ENCODE data around the gene PCDH18. TPM values are rescaled to one million over a fixed set of nuclear protein-coding genes. Genes with fewer than 3 reads are reported as not detected.

The PCDH18 gene
- total RNA-seq, 2 donors from 2014 or later: 3.9 to 7.9 TPM

DNA sequence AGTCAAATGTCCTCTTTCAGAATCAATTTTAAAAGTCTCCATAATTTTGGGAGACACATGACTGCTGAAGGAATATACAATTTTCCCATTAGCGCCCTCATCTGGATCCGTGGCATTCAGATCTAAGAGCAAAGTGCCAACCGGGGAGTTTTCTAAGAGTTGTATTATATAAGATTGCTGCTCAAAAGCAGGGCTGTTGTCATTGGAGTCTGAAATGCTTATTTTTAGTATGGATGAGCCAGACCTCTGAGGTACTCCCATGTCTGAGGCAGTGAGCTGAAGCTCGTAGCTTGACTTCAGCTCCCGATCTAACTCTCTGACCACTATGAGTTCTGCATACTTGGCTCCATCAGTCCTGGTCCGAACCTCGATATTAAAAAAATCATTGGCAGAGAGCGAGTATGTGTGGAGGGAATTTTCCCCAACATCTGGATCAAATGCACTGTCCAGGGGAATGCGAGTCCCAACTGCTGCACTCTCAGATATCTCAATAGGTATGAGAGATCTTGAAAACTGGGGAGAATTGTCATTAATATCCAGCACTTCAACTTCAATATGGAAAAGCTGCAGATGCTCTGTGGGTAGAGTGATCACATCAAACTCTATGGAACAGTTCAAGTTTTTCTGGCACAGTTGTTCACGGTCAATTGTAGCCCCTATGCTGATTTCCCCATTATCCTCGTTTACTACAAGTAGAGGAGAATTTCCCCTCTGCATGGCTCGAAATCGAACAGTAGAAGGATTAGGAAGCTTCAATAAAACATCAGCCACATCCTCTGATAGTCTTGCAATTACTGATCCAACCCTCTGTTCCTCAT lies 917 bp downstream of the PCDH18 start:
- no peaks in the 10 kb centered on the region for H3K9me3 ChIP-seq
- ATAC-seq (no peak), DNase-seq (no peak)
- intact Hi-C loops (cut with DNase I): no loop called here
- H3K4me1 ChIP-seq: peaks cover 7% of the 10 kb centered on the region
- H3K27me3 ChIP-seq: no peaks in the 10 kb centered on the region
- H3K36me3 ChIP-seq (replicated peaks in 1 of 2; ENCODE audit: insufficient read depth in 1 of 2, low read depth in 2 of 2): no peaks in the 10 kb centered on the region
- 21 to 29% methylated on average over 13 of the region's 13 CpGs for WGBS, 2 donors
- H3K27ac ChIP-seq: no peak overlapping the region
- no peak for TF ChIP-seq POLR2A (IDR thresholded peaks at IDR 0.05)
- TF ChIP-seq, protein P1, sequence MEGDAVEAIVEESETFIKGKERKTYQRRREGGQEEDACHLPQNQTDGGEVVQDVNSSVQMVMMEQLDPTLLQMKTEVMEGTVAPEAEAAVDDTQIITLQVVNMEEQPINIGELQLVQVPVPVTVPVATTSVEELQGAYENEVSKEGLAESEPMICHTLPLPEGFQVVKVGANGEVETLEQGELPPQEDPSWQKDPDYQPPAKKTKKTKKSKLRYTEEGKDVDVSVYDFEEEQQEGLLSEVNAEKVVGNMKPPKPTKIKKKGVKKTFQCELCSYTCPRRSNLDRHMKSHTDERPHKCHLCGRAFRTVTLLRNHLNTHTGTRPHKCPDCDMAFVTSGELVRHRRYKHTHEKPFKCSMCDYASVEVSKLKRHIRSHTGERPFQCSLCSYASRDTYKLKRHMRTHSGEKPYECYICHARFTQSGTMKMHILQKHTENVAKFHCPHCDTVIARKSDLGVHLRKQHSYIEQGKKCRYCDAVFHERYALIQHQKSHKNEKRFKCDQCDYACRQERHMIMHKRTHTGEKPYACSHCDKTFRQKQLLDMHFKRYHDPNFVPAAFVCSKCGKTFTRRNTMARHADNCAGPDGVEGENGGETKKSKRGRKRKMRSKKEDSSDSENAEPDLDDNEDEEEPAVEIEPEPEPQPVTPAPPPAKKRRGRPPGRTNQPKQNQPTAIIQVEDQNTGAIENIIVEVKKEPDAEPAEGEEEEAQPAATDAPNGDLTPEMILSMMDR (IDR thresholded peaks at IDR 0.05): no peak
- H3K4me3 ChIP-seq: no peak overlapping the region

DNA sequence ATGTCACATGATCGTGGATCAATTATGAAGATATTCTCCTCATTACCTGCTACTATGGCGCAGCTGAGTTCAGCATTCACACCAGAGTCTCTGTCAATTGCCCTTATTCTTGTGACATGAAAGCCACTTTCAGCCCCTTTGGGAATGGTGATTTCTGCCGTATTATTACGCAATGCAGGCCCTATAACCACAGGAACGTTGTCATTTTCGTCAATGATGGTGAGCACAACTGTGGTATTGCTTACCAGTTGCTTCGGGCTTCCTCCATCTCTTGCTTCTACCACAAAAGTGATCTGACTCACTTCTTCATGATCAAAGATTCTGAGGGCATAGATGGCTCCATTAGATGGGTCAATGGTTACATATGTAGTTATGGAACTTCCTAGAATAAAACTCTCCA lies 2.1 kb downstream of the PCDH18 start:
- 60 to 77% methylated on average over 7 of the region's 7 CpGs for WGBS, 2 donors

DNA sequence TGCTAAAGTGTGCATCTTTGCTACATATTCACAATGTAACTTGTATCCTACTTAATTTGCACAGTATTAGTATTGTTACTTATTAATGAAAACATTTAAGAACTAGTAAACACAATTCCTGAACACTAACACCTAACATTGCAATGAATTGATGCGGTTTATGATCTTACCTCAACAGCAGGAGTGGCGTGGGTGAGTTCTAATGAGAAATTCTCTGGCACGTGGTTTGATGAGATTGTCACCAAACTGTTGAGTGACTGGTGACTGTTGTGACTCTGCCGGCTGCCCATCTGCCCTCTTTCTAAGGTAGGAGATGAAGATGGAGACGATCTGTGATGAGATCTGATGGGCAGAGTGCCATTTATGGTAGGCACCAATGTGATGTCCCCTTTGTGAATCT lies 2.9 kb downstream of the PCDH18 start:
- Histone ChIP-seq H3K4me3 (no peak overlapping the region), H3K4me1 (peaks cover 7% of the 10 kb centered on the region), H3K9me3 (no peaks in the 10 kb centered on the region), H3K27ac (no peak overlapping the region), H3K36me3 (replicated peaks in 1 of 2; ENCODE audit: insufficient read depth in 1 of 2, low read depth in 2 of 2) (no peaks in the 10 kb centered on the region), H3K27me3 (no peaks in the 10 kb centered on the region)
- ATAC-seq: no peak
- intact Hi-C loops (cut with DNase I): no loop called here
- TF ChIP-seq, protein P1 (IDR thresholded peaks at IDR 0.05): no peak
- no peak for TF ChIP-seq POLR2A (IDR thresholded peaks at IDR 0.05)
- no peak for DNase-seq
- WGBS, 2 donors: 53 to 77% methylated on average over 5 of the region's 5 CpGs

More for the DNA sequence above, 2.1 kb downstream of the PCDH18 start:
- Histone ChIP-seq H3K36me3 (replicated peaks in 1 of 2; ENCODE audit: insufficient read depth in 1 of 2, low read depth in 2 of 2) (no peaks in the 10 kb centered on the region), H3K27me3 (no peaks in the 10 kb centered on the region), H3K4me1 (peaks cover 7% of the 10 kb centered on the region), H3K9me3 (no peaks in the 10 kb centered on the region), H3K27ac (no peak overlapping the region), H3K4me3 (no peak overlapping the region)
- TF ChIP-seq, protein P1 (IDR thresholded peaks at IDR 0.05): no peak
- no peak for TF ChIP-seq POLR2A (IDR thresholded peaks at IDR 0.05)
- ATAC-seq (no peak), DNase-seq (no peak)
- intact Hi-C loops (cut with DNase I): no loop called here

DNA sequence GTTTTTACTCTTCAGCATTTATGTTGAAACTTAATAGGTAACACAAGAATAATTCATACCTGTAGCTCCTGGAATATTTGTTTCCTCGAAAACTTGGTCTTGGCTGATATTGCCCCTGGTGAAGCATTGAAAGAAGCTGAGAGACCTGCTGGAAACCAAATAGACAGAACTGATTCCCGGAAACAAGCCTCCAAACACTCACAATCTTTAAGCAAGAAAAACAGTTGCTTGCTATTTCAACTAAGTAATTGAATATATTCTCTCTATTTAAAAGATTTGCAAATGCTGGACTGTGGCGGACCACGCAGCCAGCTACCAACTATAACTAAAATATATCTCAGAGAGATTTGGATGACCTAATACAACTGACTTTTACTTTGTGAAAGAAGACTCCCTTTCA lies 3.6 kb downstream of the PCDH18 start:
- 63 to 71% methylated on average over 4 of the region's 4 CpGs for WGBS, 2 donors
- DNase-seq (no peak), ATAC-seq (no peak)
- Histone ChIP-seq H3K27ac (no peak overlapping the region), H3K27me3 (no peaks in the 10 kb centered on the region), H3K9me3 (no peaks in the 10 kb centered on the region), H3K36me3 (replicated peaks in 1 of 2; ENCODE audit: insufficient read depth in 1 of 2, low read depth in 2 of 2) (no peaks in the 10 kb centered on the region), H3K4me3 (no peak overlapping the region), H3K4me1 (peaks cover 7% of the 10 kb centered on the region)
- intact Hi-C loops (cut with DNase I): no loop called here
- TF ChIP-seq, protein P1 (IDR thresholded peaks at IDR 0.05): no peak
- no peak for TF ChIP-seq POLR2A (IDR thresholded peaks at IDR 0.05)

DNA sequence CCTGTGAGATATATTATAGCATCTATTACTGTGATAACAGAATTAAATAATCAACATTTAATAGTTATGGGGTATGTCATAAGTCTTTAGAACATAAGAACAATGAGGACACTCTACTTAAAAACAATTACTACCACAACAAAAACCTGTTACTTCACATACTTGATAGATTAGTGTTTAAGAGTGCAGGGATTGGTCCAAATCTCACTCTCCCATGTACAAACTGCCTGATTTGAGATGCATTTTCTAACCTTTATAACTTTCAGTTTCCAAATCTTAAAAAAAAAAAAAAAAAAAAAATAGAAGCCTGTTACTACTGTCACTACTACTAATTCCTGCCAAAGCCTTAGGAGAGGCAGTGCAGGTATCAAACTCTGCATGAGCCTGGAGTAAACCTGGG lies 5.6 kb downstream of the PCDH18 start:
- Histone ChIP-seq H3K4me1 (no peaks in the 10 kb centered on the region), H3K4me3 (no peak overlapping the region), H3K9me3 (no peaks in the 10 kb centered on the region), H3K27me3 (no peaks in the 10 kb centered on the region), H3K36me3 (replicated peaks in 1 of 2; ENCODE audit: insufficient read depth in 1 of 2, low read depth in 2 of 2) (no peaks in the 10 kb centered on the region), H3K27ac (no peak overlapping the region)
- DNase-seq (no peak), ATAC-seq (no peak)
- intact Hi-C loops (cut with DNase I): no loop called here
- TF ChIP-seq, protein P1 (IDR thresholded peaks at IDR 0.05): no peak
- no peak for TF ChIP-seq POLR2A (IDR thresholded peaks at IDR 0.05)
